Heart left ventricle (tissue), 13 donors: ENCODE results near the gene FBXO21.

Experiments
- POLR2A ChIP-seq, 2 donors: fragments of 450-650 bp; IDR thresholded peaks; one replicate each; pipeline ENCODE4 v1.6.1; 2017; ENCODE audit warnings: antibody characterized with exemption in 2 of 2, mild to moderate bottlenecking in 2 of 2, moderate library complexity in 2 of 2
- TF ChIP-seq, protein P1 (sequence below), 12 donors: fragments of 200-600 bp; sonication (generic) in 4 of 12; IDR thresholded peaks; one replicate each; pipeline versions ENCODE4 v1.5.0 to v1.8.0; 2018 to 2022; ENCODE audit warnings: antibody characterized with exemption in 12 of 12, mild to moderate bottlenecking in 5 of 12
- donor health status: ischemic (EF 13 %, LVEDD 7.1; RV severe dilation, severe dysfunction).
- donor health status: DM: no; HTN: yes; CAD: no.
- donor health status: DM: no; HTN: no; CAD: no.
- donor health status: ischemic (EF 25% LVEDD 6.9; RV normal size, moderate dysfunction).
- donor health status: ischemic (EF 25% LVEDD 5.7; RV mildly dilated, moderate dysfunction).
- donor health status: ischemic (EF 35%, LVEDD 5.7; RV mildly dilated, moderate dysfunction).
- donor health status: nonischemic (EF 11% LVEDD 7.7; RV severe dilation, severe dysfunction).
- donor health status: DM: yes; HTN: yes; CAD: no.
- donor health status: PGD.
- donor health status: ischemic (EF 29% LVEDD 5.4; RV normal size, mild dysfunction).
- donor health status: nonischemic (EF 23%, LVEDD 6.1; RV moderate dilation, normal function).

DNA sequence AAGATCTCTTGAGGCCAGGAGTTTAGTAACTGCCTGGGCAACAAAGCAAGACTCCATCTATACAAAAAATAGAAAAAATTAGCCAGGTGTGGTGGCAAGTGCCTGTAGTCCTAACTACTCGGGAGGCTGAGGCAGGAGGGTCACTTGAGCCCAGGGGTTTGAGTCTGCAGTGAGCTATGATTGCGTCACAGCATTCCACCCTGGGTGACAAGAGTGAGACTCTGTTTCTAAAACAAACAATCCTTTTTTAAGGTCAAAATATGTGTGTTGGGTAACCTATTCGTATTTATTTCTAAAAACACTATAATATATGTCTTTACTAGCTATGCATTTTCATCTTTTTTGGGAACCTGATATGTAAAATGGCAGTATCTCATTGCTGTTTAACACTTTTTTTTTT lies 7.4 kb downstream of the FBXO21 start:
- no peak for TF ChIP-seq POLR2A (IDR thresholded peaks at IDR 0.05)
- TF ChIP-seq, protein P1, sequence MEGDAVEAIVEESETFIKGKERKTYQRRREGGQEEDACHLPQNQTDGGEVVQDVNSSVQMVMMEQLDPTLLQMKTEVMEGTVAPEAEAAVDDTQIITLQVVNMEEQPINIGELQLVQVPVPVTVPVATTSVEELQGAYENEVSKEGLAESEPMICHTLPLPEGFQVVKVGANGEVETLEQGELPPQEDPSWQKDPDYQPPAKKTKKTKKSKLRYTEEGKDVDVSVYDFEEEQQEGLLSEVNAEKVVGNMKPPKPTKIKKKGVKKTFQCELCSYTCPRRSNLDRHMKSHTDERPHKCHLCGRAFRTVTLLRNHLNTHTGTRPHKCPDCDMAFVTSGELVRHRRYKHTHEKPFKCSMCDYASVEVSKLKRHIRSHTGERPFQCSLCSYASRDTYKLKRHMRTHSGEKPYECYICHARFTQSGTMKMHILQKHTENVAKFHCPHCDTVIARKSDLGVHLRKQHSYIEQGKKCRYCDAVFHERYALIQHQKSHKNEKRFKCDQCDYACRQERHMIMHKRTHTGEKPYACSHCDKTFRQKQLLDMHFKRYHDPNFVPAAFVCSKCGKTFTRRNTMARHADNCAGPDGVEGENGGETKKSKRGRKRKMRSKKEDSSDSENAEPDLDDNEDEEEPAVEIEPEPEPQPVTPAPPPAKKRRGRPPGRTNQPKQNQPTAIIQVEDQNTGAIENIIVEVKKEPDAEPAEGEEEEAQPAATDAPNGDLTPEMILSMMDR (IDR thresholded peaks at IDR 0.05) = no peak
